Stimulated activated CD8-positive, alpha-beta memory T cell treated with anti-CD3 and anti-CD28 coated beads, Interleukin-15, amount 100 ng/mL, for 1 hour (primary cell): ENCODE measurements around the gene FOSL1.
"Not testable (repeated sequence)": the region's sequence is repeated elsewhere in the genome, so short reads cannot be mapped to it uniquely, and the experiment has no call there.

ENCODE experiments used
- DNase-seq: peaks from one replicate; pipeline ENCODE4 v3.0.0-alpha.2; 2020; ENCODE audit warnings: low read depth

Gene FOSL1

GRCh38 chr11:65852508-65853245 lies 47.5 kb downstream of the FOSL1 start:
- DNase-seq: no peak

GRCh38 chr11:65851811-65852507 lies 48.2 kb downstream of the FOSL1 start:
- DNase-seq: no peak

- no peak for DNase-seq
These were observed 49.1 kb downstream of the FOSL1 start for GRCh38 chr11:65851083-65851579.

- DNase-seq: no peak
These were observed 49.7 kb downstream of the FOSL1 start for GRCh38 chr11:65850217-65851082.

- no peak for DNase-seq
These were observed 50.4 kb downstream of the FOSL1 start for GRCh38 chr11:65849771-65850216.

- DNase-seq: no peak
These were observed 50.8 kb downstream of the FOSL1 start for GRCh38 chr11:65849366-65849765.

- not testable (repeated sequence) for DNase-seq
These were observed 51.5 kb downstream of the FOSL1 start for GRCh38 chr11:65848693-65849092.

- no peak for DNase-seq
These were observed 52.4 kb downstream of the FOSL1 start for GRCh38 chr11:65847746-65848145.

- DNase-seq: no peak
These were observed 55.8 kb downstream of the FOSL1 start for GRCh38 chr11:65844231-65844872.

GRCh38 chr11:65843811-65844210 lies 56.4 kb downstream of the FOSL1 start:
- DNase-seq: no peak

- DNase-seq: no peak
These were observed 58.0 kb downstream of the FOSL1 start for GRCh38 chr11:65842144-65842543.
